GM12872 (cell line): ENCODE results near the gene SEPTIN2.

ENCODE experiments used
- CTCF ChIP-seq: IDR thresholded peaks from 3 replicates; pipeline ENCODE4 v1.5.1; 2011; ENCODE audit warnings: low read depth, mild to moderate bottlenecking, low read length, moderate library complexity; ENCODE audit not compliant: insufficient read depth

Gene SEPTIN2

GRCh38 chr2:241315879-241316631 is at the start of gene SEPTIN2:
TSS of gene SEPTIN2 (plus strand) at chr2:241315925. CDS start at chr2:241324233, 8,308 bp downstream.
- no peak for TF ChIP-seq CTCF

- TF ChIP-seq CTCF: peak; percentile 33; the same call in 1 of the 3 replicates
Observed at GRCh38 chr2:241267249-241268067, 48.3 kb upstream of the SEPTIN2 start.

- TF ChIP-seq CTCF: no peak
Observed at GRCh38 chr2:241268306-241268705, 47.4 kb upstream of the SEPTIN2 start.

DNA sequence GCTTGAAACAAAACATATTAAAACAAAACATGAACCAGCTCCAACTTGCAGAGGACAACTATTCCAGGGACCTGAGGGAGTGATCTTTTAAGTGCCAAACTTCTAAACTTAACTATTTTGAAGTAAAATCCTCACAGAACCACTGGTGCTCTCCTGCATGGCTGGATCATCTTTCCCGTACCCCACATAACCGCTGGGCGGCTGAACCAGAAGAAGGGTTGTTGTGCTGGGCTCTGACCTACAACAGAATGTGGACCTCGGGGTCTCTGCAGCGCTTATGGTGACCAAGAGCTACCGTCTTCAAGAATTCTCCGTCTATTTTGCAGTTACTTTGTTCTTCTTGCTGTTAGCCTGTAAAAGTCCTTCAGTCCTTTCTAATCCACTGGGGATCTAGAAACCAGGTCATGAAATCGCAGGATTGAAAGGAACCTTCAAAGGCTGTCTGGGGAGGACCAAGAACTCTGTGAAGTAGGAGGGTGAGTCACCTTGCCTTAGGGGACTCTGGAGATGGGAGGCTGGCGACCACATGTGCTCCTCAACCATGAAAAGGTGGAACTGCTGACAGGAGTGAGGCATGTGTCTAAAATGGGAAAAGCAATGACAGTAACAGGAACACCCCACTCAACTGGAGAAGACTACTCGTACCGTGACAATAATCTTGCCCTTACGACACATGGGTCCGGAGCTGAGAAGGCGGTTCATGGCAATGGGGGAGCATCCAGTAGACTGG is 46.8 kb upstream of the SEPTIN2 start:
- TF ChIP-seq CTCF: no peak

- TF ChIP-seq CTCF: no peak
Observed at GRCh38 chr2:241269707-241270520, 45.8 kb upstream of the SEPTIN2 start.

DNA sequence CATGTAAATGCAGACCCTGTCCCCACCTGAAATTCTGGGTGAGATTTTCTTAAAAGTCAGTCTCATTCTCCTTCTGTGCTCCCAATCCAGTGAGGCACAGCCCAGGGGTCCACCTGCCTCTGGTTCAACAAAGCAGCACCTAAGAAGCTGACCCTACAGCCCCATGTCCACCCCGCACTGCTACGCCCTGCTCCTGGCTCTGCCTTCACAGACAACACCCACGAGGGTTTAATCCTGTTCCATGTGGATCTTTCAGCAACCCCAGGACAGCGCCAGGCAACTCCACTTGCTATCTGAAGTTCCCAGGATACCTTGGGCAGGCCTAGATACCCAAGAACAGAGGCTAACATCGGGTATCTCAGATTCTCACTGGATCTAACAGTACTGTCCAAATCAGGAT is 45.2 kb upstream of the SEPTIN2 start:
- no peak for TF ChIP-seq CTCF
